SK-N-SH treated with all-trans-retinoic acid at 6 μM for 48 hours (cell line): ENCODE measurements around the gene SIL1.
A peak's percentile ranks its signal among the peaks of the same experiment; 100 is the strongest.

Experiments
- ATAC-seq: fragments of 200-7000 bp; cut with Tn5 transposase; 3 replicates; pipeline ENCODE4 v1.9.1; 2020; ENCODE audit warnings: mild to moderate bottlenecking, moderate library complexity
- ARNTL ChIP-seq: fragments of 450-650 bp; formaldehyde crosslinking; IDR thresholded peaks from 2 replicates; pipeline ENCODE4 v1.5.0; 2020; ENCODE audit warnings: low read depth, mild to moderate bottlenecking, moderate library complexity, borderline replicate concordance
- BACH2 ChIP-seq: fragments of 250-450 bp; sonication (Bioruptor Pico); IDR thresholded peaks from 2 replicates; pipeline ENCODE4 v1.9.0; 2021; ENCODE audit warnings: mild to moderate bottlenecking, borderline replicate concordance
- CREB5 ChIP-seq: fragments of 250-450 bp; sonication (Bioruptor Pico); IDR thresholded peaks from 2 replicates; pipeline ENCODE4 v1.5.1; 2020; ENCODE audit warnings: low read depth, mild to moderate bottlenecking, moderate library complexity
- CSDC2 ChIP-seq: fragments of 250-450 bp; sonication (Bioruptor Pico); IDR thresholded peaks from 2 replicates; pipeline ENCODE4 v1.5.0; 2020; ENCODE audit warnings: mild to moderate bottlenecking, moderate library complexity
- ESRRG ChIP-seq: fragments of 250-450 bp; sonication (Bioruptor Pico); IDR thresholded peaks from 2 replicates; pipeline ENCODE4 v1.6.1; 2021; ENCODE audit warnings: mild to moderate bottlenecking
- GLIS3 ChIP-seq: fragments of 250-450 bp; sonication (Bioruptor Pico); IDR thresholded peaks from 2 replicates; pipeline ENCODE4 v1.5.0; 2020; ENCODE audit warnings: mild to moderate bottlenecking, moderate library complexity
- ISL1 ChIP-seq: fragments of 250-450 bp; sonication (Bioruptor Pico); IDR thresholded peaks from 2 replicates; pipeline ENCODE4 v2.1.2; 2022; ENCODE audit warnings: mild to moderate bottlenecking, moderate library complexity
- PATZ1 ChIP-seq: fragments of 250-450 bp; sonication (Bioruptor Pico); IDR thresholded peaks from 2 replicates; pipeline ENCODE4 v1.8.0; 2020; ENCODE audit warnings: mild to moderate bottlenecking, moderate library complexity, borderline replicate concordance
- POU6F1 ChIP-seq: fragments of 250-450 bp; sonication (Bioruptor Pico); IDR thresholded peaks from 2 replicates; pipeline ENCODE4 v1.8.0; 2021; ENCODE audit warnings: low read depth, mild to moderate bottlenecking, moderate library complexity, borderline replicate concordance
- PPARA ChIP-seq: fragments of 250-450 bp; sonication (Bioruptor Pico); IDR thresholded peaks from 2 replicates; pipeline ENCODE4 v1.5.0; 2020; ENCODE audit warnings: mild to moderate bottlenecking, borderline replicate concordance
- RARB ChIP-seq: fragments of 250-450 bp; sonication (Bioruptor Pico); IDR thresholded peaks from 2 replicates; pipeline ENCODE4 v1.8.0; 2021; ENCODE audit warnings: mild to moderate bottlenecking, moderate library complexity
- SNAI2 ChIP-seq: fragments of 250-450 bp; sonication (Bioruptor Pico); IDR thresholded peaks from 2 replicates; pipeline ENCODE4 v1.5.0; 2020; ENCODE audit warnings: mild to moderate bottlenecking, moderate library complexity
- TCF4 ChIP-seq: fragments of 250-450 bp; sonication (Bioruptor Pico); IDR thresholded peaks from 2 replicates; pipeline ENCODE4 v1.8.0; 2021; ENCODE audit warnings: mild to moderate bottlenecking, moderate library complexity, borderline replicate concordance
- TOX ChIP-seq: fragments of 250-450 bp; sonication (Bioruptor Pico); IDR thresholded peaks from 2 replicates; pipeline ENCODE4 v1.8.0; 2021; ENCODE audit warnings: mild to moderate bottlenecking, moderate library complexity, borderline replicate concordance
- TSHZ2 ChIP-seq: fragments of 250-450 bp; sonication (Bioruptor Pico); IDR thresholded peaks from 2 replicates; pipeline ENCODE4 v1.5.0; 2020; ENCODE audit warnings: mild to moderate bottlenecking, moderate library complexity
- ZC3H10 ChIP-seq: fragments of 250-450 bp; sonication (Bioruptor Pico); IDR thresholded peaks from 2 replicates; pipeline ENCODE4 v1.5.1; 2021; ENCODE audit warnings: mild to moderate bottlenecking, moderate library complexity
- ZFP3 ChIP-seq: fragments of 250-450 bp; sonication (Bioruptor Pico); IDR thresholded peaks from 2 replicates; pipeline ENCODE4 v1.5.0; 2020; ENCODE audit warnings: mild to moderate bottlenecking, moderate library complexity
- ZFP30 ChIP-seq: fragments of 450-650 bp; formaldehyde crosslinking; IDR thresholded peaks from 2 replicates; pipeline ENCODE4 v1.5.0; 2022; ENCODE audit warnings: mild to moderate bottlenecking, moderate library complexity
- ZNF565 ChIP-seq: fragments of 450-650 bp; formaldehyde crosslinking; conservative IDR thresholded peaks from 2 replicates; pipeline ENCODE4 v1.5.0; 2020; ENCODE audit warnings: low read depth, mild to moderate bottlenecking, moderate library complexity
- ZNF70 ChIP-seq: fragments of 450-650 bp; formaldehyde crosslinking; IDR thresholded peaks from 2 replicates; pipeline ENCODE4 v1.5.0; 2020; ENCODE audit warnings: mild to moderate bottlenecking, moderate library complexity
- ZNF8 ChIP-seq: fragments of 450-650 bp; formaldehyde crosslinking; IDR thresholded peaks from 2 replicates; pipeline ENCODE4 v1.5.0; 2020; ENCODE audit warnings: mild to moderate bottlenecking, moderate library complexity

Gene SIL1

GRCh38 chr5:139105621-139106071 is 92.5 kb downstream of the SIL1 start:
- ATAC-seq: no peak
- TF ChIP-seq ARNTL (CRISPR knock-in tag) (no peak), ISL1 (no peak), POU6F1 (CRISPR knock-in tag) (no peak), PATZ1 (CRISPR knock-in tag) (no peak), CREB5 (CRISPR knock-in tag) (no peak), RARB (CRISPR knock-in tag) (no peak), SNAI2 (CRISPR knock-in tag) (no peak), ZFP3 (no peak), CSDC2 (CRISPR knock-in tag) (no peak), TOX (CRISPR knock-in tag) (no peak), TSHZ2 (CRISPR knock-in tag) (no peak), ESRRG (CRISPR knock-in tag) (no peak), ZNF565 (CRISPR knock-in tag) (no peak), GLIS3 (CRISPR knock-in tag) (no peak), ZNF8 (CRISPR knock-in tag) (no peak), ZNF70 (CRISPR knock-in tag) (no peak), TCF4 (CRISPR knock-in tag) (no peak), ZFP30 (CRISPR knock-in tag) (no peak)

- ATAC-seq: peak; percentile 61; the same call in 2 of the 3 replicates
These were observed 93.4 kb downstream of the SIL1 start for GRCh38 chr5:139104577-139105276.

More at GRCh38 chr5:139104577-139105276, 93.4 kb downstream of the SIL1 start:
- TF ChIP-seq ZNF565 (CRISPR knock-in tag): no peak
- TF ChIP-seq TCF4 (CRISPR knock-in tag): no peak
- TF ChIP-seq ISL1: no peak
- no peak for TF ChIP-seq TSHZ2 (CRISPR knock-in tag)
- TF ChIP-seq ARNTL (CRISPR knock-in tag): no peak
- TF ChIP-seq ZNF8 (CRISPR knock-in tag): no peak
- no peak for TF ChIP-seq GLIS3 (CRISPR knock-in tag)
- no peak for TF ChIP-seq PATZ1 (CRISPR knock-in tag)
- no peak for TF ChIP-seq PPARA (CRISPR knock-in tag)
- no peak for TF ChIP-seq ZFP30 (CRISPR knock-in tag)
- TF ChIP-seq BACH2 (CRISPR knock-in tag): no peak
- no peak for TF ChIP-seq ZFP3
- TF ChIP-seq POU6F1 (CRISPR knock-in tag): no peak
- TF ChIP-seq TOX (CRISPR knock-in tag): no peak
- no peak for TF ChIP-seq ESRRG (CRISPR knock-in tag)
- TF ChIP-seq SNAI2 (CRISPR knock-in tag): no peak
- no peak for TF ChIP-seq CREB5 (CRISPR knock-in tag)
- no peak for TF ChIP-seq ZC3H10 (CRISPR knock-in tag)
